Measurements from ENCODE around the gene TPSAB1. TPM values are rescaled to one million over a fixed set of nuclear protein-coding genes. Genes with fewer than 3 reads are reported as not detected.

The TPSAB1 gene
- total RNA-seq, 1 experiment from 2014 or later, result not detected

DNA sequence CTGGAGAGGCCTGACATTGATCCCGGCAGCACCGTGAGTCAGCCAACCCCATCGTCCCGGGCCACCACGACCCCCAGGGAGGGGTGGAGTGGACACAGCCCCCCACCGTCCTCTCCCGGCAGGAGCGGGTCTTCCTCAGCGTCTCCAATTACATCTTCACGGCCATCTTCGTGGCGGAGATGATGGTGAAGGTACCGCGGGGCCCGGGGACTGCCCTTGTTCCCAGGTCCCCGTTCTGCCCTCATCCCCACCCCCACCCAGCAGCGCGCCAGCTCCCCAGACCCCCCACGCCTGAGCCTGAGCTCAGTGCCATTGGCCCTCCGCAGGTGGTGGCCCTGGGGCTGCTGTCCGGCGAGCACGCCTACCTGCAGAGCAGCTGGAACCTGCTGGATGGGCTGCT, 30.0 kb upstream of the TPSAB1 start:
- DNase-seq (ENCODE audit: low read depth), result no peak

DNA sequence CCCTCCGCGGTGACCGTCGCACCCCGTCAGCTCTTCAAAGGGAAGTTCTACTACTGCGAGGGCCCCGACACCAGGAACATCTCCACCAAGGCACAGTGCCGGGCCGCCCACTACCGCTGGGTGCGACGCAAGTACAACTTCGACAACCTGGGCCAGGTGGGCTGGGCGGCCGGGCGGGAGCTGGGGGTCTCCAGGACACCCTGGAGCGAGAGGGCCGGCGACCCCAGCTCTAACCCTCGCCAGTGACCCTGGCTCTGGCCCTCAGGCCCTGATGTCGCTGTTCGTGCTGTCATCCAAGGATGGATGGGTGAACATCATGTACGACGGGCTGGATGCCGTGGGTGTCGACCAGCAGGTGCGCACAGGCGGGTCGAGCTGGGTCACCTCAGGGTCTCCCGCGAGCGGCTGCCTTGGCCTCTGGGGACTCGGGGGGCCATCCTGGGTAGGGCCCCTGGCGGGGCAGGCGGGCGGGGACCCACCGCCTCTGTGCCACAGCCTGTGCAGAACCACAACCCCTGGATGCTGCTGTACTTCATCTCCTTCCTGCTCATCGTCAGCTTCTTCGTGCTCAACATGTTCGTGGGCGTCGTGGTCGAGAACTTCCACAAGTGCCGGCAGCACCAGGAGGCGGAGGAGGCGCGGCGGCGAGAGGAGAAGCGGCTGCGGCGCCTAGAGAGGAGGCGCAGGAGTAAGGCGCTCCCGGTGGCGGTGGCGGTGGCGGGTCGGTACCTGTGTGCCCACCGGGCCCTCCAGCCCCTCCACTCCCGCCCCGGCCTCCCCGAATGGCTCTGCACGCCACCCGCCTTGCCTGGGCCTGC, 28.8 kb upstream of the TPSAB1 start:
- DNase-seq (ENCODE audit: low read depth), result no peak

DNA sequence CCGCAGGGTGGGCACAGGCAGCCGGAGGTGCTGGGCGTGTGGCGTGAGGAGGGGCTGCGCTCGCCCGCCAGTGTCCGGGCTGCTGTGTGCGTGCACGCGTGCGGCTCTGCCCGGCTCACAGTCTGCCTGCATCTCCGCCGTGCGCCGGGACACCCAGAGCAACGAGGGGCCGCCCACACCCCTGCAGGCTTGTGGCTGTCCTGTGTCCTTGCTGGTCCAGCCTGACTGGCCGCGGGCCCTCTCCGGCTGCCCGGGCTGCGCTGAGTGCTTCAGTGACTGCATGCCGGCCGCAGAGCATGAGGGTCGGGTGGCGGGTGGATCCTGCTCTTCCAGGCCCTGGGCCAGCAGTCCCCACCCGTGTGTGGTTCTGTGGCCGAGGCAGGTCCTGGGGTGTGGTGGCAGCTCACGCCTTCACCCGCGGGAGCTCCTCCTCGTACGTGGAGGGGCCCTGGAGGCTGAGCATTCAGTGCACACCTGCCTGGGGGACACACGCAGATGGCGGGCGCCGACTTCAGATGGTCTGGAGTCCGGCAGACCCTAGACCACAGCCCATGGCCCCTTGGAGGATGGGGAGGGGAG, 27.8 kb upstream of the TPSAB1 start:
- no peak for DNase-seq (ENCODE audit: low read depth)

DNA sequence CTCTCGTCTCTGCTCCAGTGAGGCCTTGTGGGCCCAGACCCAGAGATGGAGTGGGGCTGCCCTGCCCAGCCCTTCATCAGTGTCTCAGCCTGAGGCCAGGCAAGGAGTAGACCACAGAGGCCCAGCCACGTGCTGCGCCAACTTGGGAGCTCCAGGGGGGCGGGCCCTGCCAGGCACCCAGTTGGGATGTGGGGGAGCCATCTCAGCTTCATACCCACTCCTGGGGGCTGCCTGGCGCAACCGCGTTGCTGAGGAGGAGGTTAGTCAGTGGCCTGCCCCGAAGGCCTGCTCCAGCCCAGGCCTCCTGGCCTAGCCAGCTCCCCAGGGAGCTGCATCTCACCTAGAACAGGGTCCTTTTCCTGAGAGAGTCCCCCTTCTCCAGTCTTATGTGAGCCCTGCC, 27.3 kb upstream of the TPSAB1 start:
- DNase-seq (ENCODE audit: low read depth), result no peak

DNA sequence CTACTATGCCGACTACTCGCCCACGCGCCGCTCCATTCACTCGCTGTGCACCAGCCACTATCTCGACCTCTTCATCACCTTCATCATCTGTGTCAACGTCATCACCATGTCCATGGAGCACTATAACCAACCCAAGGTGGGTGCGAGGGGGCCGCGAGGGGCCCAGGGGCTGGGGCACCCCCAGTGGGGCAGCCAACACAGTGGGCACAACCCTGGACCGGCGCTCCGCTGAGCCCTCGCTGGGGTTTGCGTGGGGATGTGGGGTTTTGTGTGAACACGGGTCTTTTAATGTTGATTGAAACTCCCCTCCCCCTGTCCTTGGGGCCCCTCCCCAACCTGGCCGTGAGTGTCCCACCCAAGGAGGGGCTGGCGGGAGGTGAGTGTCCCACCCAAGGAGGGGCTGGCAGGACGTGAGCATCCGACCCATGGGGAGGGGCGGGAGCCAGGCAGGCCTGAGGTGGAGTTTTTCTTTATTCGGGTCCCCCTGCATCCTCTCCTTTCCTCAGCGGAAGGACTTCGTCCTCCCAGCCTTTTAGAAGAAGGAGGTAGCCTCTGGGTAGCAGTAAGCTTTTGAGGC, 26.6 kb upstream of the TPSAB1 start:
- no peak for DNase-seq (ENCODE audit: low read depth)

DNA sequence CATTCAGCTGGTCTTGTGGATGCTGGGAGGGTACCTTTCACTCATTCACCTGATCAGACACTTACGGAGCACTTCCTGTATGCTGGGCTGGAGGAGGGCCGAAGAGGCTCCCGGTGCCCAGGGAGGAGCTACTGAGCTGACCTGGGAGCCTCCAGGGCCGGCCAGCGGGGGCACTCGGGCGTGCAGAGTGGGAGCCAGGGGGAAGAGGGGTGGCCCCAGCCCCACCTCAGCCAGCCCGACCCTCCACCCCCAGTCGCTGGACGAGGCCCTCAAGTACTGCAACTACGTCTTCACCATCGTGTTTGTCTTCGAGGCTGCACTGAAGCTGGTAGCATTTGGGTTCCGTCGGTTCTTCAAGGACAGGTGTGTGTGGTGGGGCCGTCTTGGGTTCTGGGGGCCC, 25.8 kb upstream of the TPSAB1 start:
- DNase-seq (ENCODE audit: low read depth), result no peak

DNA sequence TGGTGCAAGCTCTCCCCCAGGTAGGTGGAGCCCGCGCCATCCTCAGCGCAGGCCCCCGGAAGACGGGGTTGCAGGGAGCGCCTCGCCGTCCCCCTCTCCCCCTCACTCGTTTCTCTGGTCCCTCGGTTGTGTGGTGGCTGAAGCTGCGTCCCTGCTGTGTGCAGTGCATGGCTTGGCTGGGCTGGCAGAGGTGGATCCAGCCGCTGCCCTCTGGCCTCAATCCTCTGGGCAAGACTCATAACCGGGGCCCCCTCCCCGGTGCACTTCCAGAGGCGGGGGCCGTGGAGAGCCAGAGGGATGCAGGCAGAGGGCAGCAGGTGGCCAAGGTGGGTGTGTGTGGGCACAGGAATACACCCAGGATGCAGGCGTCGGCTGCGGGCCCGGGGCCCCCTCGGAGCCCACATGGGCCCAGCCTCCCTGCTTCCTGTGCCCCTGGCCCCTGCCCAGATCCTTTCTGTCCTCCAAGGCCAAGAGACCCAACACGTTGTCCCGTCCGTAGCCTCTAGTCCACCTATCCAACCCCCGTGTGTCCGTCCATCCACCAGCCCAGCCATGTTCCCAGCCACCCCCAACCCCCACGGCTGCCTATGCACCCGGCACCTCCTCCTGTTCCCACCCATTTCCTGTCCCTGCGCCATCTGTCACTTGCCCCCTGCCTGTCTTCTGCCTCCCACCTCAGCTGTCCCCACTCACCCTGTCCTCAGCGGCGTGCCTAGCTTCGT, 24.8 kb upstream of the TPSAB1 start:
- no peak for DNase-seq (ENCODE audit: low read depth)

DNA sequence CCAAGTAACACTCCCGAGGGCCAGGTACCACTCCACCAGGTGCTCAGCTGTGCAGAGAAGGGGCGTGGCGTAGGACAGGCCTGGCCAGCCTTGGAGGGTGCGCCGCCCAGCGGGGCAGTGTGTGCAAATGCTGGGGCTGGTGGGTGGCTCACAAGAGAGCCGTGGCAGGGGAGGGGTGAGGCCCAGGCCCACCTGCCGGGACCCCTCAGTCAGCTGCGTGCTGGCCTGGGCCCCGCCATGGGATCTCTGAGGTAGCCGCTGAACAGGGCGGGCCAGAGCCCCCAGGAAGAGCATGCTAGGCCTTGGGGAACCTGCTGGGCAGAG, 24.2 kb upstream of the TPSAB1 start:
- no peak for DNase-seq (ENCODE audit: low read depth)

DNA sequence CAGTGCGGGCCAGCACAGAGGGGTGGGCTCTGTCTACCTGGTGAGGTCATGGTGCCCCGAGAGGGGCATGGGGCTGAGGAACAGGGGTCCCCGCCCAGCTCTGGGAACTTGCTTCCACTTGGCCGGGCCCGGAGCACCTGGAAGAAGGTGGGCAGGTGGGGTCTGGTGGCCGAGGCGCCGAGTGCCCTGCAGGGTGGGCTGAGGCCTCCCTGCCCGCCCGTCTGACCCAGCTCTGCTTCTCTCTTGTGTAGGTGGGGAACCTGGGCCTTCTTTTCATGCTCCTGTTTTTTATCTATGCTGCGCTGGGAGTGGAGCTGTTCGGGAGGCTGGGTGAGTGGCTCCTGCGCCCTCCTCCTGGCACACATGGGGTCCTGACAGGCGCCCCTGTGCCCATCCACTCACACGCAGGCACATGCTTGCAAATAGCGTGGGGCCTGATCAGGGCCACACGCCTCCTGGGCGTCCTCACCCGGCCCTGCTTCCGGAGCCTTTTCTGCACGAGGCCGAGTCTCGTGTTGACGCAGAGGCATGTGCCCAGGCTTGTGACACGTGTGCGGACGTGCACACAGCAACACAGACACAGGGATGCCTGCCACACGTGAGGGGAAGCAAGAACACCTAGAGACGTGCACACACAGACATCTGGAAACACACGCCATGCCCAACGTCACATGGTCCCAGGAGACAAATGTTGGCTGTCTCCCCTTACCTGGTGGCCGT, 23.7 kb upstream of the TPSAB1 start:
- DNase-seq (ENCODE audit: low read depth), result no peak

DNA sequence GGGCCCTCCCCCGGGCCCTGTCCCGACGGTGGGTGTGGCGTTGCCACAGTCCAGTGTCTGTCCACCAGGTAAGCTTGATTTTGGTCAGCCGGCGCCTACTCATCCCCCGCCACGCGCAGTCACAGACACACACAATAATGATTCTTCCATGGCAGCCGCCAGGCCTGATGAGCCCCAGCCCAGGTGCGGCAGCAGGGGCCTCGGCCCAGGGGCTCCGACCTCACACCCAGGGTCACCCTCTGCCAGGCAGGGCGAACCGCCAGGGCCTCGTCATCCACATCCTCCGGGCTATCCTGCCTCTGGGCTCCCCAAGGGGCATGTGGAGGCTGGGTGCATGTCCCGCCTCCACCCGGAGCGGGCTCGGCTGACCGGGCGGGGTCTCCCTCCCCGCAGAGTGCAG, 23.0 kb upstream of the TPSAB1 start:
- no peak for DNase-seq (ENCODE audit: low read depth)

DNA sequence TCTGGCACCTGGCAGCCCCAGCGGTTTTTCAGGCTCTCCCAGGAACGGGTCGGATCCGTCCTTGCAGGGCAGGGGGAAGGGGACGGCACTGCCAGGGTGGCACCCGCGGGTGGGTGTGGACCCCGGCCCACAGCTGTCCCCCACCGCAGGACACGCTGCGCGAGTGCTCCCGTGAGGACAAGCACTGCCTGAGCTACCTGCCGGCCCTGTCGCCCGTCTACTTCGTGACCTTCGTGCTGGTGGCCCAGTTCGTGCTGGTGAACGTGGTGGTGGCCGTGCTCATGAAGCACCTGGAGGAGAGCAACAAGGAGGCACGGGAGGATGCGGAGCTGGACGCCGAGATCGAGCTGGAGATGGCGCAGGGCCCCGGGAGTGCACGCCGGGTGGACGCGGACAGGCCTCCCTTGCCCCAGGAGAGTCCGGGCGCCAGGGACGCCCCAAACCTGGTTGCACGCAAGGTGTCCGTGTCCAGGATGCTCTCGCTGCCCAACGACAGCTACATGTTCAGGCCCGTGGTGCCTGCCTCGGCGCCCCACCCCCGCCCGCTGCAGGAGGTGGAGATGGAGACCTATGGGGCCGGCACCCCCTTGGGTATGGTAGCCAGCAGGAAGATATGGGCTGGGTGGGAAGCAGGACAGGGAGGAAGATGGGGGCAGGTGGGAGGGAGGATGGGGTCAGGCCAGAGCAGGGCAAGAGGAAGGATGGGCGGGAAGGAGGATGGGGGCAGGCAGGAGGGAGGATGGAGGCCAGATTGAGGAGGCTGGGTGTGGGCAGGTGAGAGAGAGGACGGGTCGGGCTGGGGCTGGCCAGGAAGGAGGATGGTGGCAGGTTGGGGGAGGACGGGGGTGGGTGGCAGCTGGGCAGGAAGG, 22.2 kb upstream of the TPSAB1 start:
- DNase-seq (ENCODE audit: low read depth), result no peak

DNA sequence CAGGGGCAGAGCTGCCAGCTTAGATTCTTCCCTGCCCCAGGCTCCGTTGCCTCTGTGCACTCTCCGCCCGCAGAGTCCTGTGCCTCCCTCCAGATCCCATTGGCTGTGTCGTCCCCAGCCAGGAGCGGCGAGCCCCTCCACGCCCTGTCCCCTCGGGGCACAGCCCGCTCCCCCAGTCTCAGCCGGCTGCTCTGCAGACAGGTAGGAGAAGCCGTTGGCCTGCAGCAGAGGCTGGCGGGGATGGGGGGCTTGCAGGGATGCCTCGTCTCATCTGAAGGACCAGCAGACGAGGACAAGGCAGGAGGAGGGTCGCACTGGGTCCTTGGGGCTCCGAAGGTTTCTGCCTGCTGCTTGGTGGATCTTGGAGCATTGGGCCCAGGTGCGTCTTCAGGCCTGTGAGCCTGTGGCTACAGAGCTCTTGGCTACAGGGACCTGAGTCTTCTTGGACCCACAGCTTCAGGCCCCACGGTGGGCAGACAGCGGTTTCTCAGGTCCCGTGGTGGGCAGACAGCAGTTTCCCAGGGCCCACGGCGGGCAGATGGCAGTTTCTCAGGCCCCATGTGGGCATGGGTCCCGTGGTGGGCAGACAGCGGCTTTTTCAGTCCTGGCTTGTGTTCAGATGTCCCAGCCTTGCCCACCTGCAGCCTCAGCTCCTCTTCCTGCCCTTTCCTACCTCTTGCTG, 21.4 kb upstream of the TPSAB1 start:
- DNase-seq (ENCODE audit: low read depth), result no peak

DNA sequence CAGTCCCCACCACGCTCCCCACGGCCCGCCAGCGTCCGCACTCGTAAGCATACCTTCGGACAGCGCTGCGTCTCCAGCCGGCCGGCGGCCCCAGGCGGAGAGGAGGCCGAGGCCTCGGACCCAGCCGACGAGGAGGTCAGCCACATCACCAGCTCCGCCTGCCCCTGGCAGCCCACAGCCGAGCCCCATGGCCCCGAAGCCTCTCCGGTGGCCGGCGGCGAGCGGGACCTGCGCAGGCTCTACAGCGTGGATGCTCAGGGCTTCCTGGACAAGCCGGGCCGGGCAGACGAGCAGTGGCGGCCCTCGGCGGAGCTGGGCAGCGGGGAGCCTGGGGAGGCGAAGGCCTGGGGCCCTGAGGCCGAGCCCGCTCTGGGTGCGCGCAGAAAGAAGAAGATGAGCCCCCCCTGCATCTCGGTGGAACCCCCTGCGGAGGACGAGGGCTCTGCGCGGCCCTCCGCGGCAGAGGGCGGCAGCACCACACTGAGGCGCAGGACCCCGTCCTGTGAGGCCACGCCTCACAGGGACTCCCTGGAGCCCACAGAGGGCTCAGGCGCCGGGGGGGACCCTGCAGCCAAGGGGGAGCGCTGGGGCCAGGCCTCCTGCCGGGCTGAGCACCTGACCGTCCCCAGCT, 20.3 kb upstream of the TPSAB1 start:
- no peak for DNase-seq (ENCODE audit: low read depth)

DNA sequence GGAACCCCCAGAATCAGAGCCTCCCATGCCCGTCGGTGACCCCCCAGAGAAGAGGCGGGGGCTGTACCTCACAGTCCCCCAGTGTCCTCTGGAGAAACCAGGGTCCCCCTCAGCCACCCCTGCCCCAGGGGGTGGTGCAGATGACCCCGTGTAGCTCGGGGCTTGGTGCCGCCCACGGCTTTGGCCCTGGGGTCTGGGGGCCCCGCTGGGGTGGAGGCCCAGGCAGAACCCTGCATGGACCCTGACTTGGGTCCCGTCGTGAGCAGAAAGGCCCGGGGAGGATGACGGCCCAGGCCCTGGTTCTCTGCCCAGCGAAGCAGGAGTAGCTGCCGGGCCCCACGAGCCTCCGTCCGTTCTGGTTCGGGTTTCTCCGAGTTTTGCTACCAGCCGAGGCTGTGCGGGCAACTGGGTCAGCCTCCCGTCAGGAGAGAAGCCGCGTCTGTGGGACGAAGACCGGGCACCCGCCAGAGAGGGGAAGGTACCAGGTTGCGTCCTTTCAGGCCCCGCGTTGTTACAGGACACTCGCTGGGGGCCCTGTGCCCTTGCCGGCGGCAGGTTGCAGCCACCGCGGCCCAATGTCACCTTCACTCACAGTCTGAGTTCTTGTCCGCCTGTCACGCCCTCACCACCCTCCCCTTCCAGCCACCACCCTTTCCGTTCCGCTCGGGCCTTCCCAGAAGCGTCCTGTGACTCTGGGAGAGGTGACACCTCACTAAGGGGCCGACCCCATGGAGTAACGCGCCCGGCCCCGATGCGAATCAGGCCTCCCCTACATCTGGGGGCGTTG, 19.5 kb upstream of the TPSAB1 start:
- no peak for DNase-seq (ENCODE audit: low read depth)

DNA sequence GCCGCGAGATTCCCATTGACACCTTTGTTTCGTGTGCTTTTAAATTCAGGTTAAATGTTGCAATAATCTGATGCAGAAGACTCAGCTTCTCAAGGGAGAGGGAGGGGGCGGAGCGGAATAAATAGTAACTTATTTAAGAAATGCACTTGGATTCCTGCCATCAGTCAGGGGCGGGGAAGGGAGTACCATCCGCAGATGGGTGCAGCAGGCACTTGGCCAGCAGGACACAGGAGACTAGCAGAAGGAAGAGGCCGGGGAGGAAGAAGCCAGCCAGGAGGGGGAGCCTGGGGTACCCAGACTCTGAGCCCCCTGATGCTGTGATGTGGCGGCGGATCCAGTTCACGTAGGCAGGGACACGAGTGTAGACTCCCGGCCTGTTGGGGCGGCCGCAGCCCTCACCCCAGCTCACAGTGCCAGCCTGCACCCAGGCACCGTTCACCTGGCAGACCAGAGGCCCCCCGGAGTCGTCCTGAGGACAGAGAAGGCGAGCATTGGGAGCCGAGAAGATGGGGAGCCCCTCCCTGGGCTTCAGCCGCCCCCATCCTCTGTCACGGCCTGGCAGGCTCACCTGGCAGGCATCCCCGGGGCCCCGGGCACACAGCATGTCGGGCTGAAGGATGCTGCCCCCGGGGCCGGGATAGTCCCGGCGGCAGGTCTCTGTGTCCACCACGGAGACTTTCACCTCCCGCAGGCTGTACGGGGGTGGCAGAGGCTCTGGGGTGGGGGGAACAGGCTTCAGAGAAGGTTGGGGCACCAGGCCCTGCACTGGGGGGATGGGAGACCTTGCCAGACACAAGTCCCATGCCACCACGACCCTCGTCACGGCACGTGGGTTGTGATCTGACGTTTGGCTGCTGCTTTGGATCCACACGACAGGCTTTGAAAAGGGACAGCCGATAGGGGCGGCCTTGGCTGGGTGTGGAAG, 18.6 kb upstream of the TPSAB1 start:
- no peak for DNase-seq (ENCODE audit: low read depth)

DNA sequence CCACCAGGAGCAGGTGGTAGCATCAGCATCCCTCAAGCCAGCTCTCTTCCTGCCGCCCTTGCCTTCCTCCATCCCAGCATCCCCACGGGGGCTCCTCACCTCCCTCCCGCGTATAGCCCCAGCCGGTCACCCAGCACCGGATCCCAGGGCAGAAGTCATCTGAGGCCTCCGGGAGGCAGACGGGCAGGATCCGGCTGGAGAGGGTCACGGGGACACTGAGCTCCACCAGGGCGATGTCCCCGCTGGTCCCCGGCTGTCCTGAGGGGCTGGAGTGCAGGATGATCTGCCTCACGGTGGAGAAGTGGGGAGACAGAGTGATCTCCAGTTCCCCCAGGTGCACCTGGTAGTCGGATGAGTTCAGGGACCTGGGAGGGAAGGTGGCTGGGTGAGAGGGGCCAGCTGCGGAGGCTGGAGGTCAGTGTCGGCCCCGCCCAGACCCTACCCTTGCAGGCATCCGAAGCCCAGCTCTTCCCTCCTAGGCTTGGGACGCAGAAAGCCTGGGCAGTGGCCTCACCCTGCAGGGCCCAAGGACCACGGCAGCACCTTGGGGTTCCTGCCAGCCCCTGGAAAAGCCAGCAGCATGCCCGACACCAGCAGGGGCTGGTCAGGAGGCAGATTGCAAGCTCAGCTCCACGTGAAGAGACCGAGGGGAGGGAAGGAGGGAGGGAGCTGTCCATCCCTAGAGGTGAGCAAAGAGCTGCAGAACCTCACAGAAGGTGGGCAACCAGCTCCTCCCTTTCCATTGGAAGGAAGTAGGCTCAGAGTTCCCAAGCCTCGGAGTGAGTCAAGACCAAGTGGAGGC, 17.8 kb upstream of the TPSAB1 start:
- no peak for DNase-seq (ENCODE audit: low read depth)

Measured in M059J (cell line).